ENCODE measurements around the gene PLIN5. TPM values are rescaled to one million over a fixed set of nuclear protein-coding genes. Genes with fewer than 3 reads are reported as not detected.

Gene PLIN5
- polyA plus RNA-seq, 1 donor from 2014 or later = 1.3 TPM

- Histone ChIP-seq H3K36me3 (ENCODE audit: insufficient read depth, low read length) (no peaks in the 10 kb centered on the region), H3F3A (ENCODE audit: insufficient read depth, low read length, poor library complexity, severe bottlenecking) (no peaks in the 10 kb centered on the region), H2AFZ (ENCODE audit: low read depth, low read length) (no peak overlapping the region), H3K79me2 (replicated peaks; ENCODE audit: insufficient read depth, low read length) (no peaks in the 10 kb centered on the region), H3K9me2 (ENCODE audit: insufficient read depth, low read length) (no peaks in the 10 kb centered on the region), H3K27me3 (ENCODE audit: insufficient read depth, low read depth, low read length) (no peaks in the 10 kb centered on the region), H3K9me3 (ENCODE audit: low read length) (no peaks in the 10 kb centered on the region), H3K9ac (ENCODE audit: low read length) (no peak overlapping the region), H3K27ac (ENCODE audit: low read length) (no peak overlapping the region), H3K4me2 (ENCODE audit: low read length) (no peak overlapping the region), H4K20me1 (ENCODE audit: insufficient read depth) (no peaks in the 10 kb centered on the region), H3K4me3 (ENCODE audit: low read length) (no peak overlapping the region)
- TF ChIP-seq CTCF (IDR thresholded peaks at IDR 0.05; ENCODE audit: poor library complexity, severe bottlenecking) (no peak), RAD21 (conservative IDR thresholded peaks at IDR 0.05) (no peak), TAF1 (IDR thresholded peaks at IDR 0.05; ENCODE audit: low read depth) (no peak), SMC3 (conservative IDR thresholded peaks at IDR 0.05; ENCODE audit: poor library complexity) (no peak), EP300 (conservative IDR thresholded peaks at IDR 0.05; ENCODE audit: poor library complexity, severe bottlenecking) (no peak), REST (IDR thresholded peaks at IDR 0.05; ENCODE audit: borderline replicate concordance) (no peak), POLR2AphosphoS5 (IDR thresholded peaks at IDR 0.05) (no peak), MXI1 (conservative IDR thresholded peaks at IDR 0.05; ENCODE audit: poor library complexity, severe bottlenecking) (no peak), EZH2 (IDR thresholded peaks at IDR 0.05; ENCODE audit: borderline replicate concordance, insufficient read depth, low read length, poor library complexity, severe bottlenecking) (no peak)
Observed at GRCh38 chr19:4543842-4544647, 9.0 kb upstream of the PLIN5 start.

- Histone ChIP-seq H3K27ac (ENCODE audit: low read length) (no peak overlapping the region), H3K9me2 (ENCODE audit: insufficient read depth, low read length) (no peaks in the 10 kb centered on the region), H3K4me2 (ENCODE audit: low read length) (no peak overlapping the region), H3K9ac (ENCODE audit: low read length) (no peak overlapping the region), H3F3A (ENCODE audit: insufficient read depth, low read length, poor library complexity, severe bottlenecking) (no peaks in the 10 kb centered on the region), H3K79me2 (replicated peaks; ENCODE audit: insufficient read depth, low read length) (no peaks in the 10 kb centered on the region), H3K4me3 (ENCODE audit: low read length) (no peak overlapping the region), H2AFZ (ENCODE audit: low read depth, low read length) (no peak overlapping the region), H4K20me1 (ENCODE audit: insufficient read depth) (no peaks in the 10 kb centered on the region), H3K36me3 (ENCODE audit: insufficient read depth, low read length) (no peaks in the 10 kb centered on the region), H3K9me3 (ENCODE audit: low read length) (no peaks in the 10 kb centered on the region), H3K27me3 (ENCODE audit: insufficient read depth, low read depth, low read length) (no peaks in the 10 kb centered on the region)
- TF ChIP-seq POLR2AphosphoS5 (IDR thresholded peaks at IDR 0.05) (no peak), RAD21 (conservative IDR thresholded peaks at IDR 0.05) (no peak), REST (IDR thresholded peaks at IDR 0.05; ENCODE audit: borderline replicate concordance) (no peak), EZH2 (IDR thresholded peaks at IDR 0.05; ENCODE audit: borderline replicate concordance, insufficient read depth, low read length, poor library complexity, severe bottlenecking) (no peak), EP300 (conservative IDR thresholded peaks at IDR 0.05; ENCODE audit: poor library complexity, severe bottlenecking) (no peak), CTCF (IDR thresholded peaks at IDR 0.05; ENCODE audit: poor library complexity, severe bottlenecking) (no peak), TAF1 (IDR thresholded peaks at IDR 0.05; ENCODE audit: low read depth) (no peak), MXI1 (conservative IDR thresholded peaks at IDR 0.05; ENCODE audit: poor library complexity, severe bottlenecking) (no peak), SMC3 (conservative IDR thresholded peaks at IDR 0.05; ENCODE audit: poor library complexity) (no peak)
Observed at GRCh38 chr19:4542896-4543841, 8.1 kb upstream of the PLIN5 start.

Data from neural cell (in vitro differentiated cells).